Stimulated activated CD8-positive, alpha-beta memory T cell treated with anti-CD3 and anti-CD28 coated beads, Interleukin-12 subunit alpha, Interleukin-12 subunit beta, amount 100 ng/mL, for 4 hours (primary cell): ENCODE data around the gene SPSB3.
A peak's percentile ranks its signal among the peaks of the same experiment; 100 is the strongest.

Experiments used
- DNase-seq: peaks from one replicate; pipeline ENCODE4 v3.0.0-alpha.2; 2020; ENCODE audit warnings: low read depth

Gene SPSB3

DNA sequence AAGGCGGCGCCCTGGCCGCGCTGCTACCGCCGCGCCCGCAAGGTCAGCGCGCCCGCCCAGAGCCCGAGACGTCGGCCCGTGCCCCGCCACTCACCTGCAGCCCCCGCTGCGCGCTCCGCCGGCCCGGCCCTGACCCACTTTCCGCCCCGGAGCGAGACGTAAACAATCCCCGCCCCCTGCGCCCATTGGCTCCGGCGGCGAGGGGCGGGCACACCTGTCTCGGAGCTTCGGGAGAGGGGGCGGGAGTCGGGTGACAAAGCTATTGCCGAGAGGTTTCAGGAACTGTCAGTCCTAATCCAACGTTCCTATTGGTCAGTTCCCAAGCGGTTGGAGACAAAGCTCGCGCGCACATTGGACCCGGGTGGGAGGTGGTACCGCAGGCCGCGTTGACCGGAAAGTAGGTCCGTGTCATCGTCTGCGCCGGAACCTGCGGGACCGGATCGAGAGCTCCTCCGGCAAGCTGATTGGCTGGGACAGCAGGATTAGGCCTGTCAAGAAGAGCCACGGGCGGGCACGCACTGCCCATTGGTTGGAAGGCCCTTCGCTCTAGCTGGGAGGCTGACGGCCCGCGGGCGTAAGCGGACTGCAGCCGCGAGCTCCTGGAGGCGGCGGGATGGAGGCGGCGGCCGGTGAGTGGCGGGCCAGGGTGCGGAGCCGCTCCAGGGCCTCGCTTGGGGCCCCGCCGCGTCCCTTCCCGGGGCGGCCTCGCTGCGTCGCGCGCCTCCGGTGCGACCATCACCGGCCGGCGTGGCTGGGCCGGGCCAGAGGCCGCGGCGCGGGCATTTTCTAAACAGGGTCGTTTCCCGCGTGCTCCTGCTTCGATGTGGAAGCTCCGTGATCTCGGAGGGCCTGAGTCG, at the start of gene SPSB3, which contains the start of gene NUBP2:
Gene SPSB3, minus strand, starts transcription at position 164 of the 857 bp plus-strand sequence. CDS start 1,088 bp downstream, outside the sequence.
Gene NUBP2, plus strand, starts transcription at position 553 of the 857 bp plus-strand sequence. Its CDS starts 61 bp downstream, at position 614.
- peak; percentile 96 for DNase-seq

DNA sequence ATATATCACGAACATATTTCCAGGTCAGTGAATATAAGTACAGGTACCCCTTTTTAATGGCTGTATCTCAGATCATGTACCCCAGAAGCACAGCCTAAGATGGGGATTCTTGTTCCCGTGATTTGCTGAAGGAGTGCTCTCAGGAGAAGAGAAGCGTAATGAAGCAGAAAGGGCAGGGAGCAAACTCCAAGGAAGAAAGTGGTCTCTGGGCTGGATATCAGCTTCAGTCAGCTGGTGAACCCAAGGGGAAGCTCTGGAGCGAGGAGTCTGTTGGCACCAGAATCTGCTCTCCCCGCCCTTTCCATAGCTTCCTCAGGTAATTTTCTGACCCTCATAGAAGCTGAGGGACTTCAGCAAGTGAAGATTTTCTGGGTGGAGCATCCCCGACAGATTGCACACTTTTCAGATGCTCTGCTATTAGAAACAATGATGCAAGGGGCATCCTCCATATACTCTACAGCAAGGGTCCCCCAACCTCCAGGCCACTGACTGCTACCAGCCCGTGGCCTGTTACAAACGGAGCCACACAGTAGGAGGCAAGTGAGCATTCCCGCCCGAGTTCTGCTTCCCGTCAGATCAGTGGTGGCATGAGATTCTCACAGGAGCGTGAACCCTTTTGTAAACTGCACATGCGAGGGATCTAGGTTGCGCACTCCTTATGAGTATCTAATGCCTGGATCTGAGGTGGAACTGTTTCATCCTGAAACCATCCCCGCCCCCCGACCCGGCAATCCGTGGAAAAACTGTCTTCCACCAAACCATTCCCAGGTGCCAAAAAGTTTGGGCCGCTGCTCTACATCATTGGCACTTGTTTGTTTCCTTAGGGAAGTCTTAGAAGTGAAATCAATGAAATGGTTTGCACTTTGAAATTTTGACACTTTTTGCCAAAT, 49.1 kb upstream of the SPSB3 start:
- DNase-seq, result no peak

DNA sequence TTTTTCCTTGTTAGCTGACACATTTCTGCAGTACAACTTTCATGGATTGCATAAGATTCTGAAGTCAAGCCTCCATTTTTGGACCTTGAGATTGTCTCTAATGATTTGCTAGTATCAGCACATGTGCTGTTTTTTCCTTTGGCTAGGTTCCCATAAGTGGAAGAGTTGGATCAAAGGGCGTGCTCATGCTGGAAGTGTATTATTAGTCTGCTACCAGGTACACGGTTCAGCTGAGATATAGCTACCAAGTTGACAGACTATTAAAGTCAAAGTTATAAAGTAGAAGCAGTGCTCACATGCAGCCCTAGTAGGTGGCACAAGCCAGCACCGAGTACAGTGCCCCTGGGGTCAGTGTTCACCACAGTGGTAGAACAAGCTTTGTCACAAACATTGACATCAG, 47.8 kb upstream of the SPSB3 start:
- DNase-seq, result no peak

DNA sequence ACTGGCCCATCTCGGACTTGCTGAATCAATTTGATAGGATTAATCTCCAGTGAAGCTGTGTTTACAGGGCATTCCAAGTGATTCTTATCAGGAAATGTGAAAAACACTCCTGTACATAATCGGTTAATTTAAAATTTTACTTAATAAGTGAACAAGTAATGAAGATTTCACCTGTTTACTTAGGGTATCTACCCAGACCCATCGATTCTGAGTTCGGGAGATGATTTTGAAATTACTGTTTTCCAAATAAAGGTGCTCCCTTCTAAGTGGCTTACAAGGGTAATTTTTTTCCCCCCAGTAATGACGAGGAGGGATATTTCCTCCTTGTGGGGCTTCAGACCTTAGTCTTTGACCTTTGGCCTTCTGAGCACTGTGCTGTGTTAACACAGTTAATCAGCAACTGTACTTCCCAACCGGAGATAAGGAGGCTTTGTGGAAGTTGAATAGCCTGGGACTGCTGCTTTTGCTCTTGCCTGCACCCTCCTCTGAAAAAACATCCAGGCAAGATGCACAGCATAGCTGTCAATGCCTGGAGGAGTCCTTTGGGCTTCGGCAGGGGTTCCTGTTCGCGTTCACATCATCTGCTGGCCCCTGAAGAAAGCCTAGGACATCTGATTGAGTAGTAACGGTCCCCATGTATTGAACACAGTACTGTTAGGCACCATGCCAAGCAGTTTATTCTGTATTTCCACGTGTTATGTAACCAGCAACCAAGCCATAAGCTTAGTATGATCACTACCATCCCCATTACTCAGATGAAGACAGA, 46.5 kb upstream of the SPSB3 start:
- DNase-seq, result no peak

DNA sequence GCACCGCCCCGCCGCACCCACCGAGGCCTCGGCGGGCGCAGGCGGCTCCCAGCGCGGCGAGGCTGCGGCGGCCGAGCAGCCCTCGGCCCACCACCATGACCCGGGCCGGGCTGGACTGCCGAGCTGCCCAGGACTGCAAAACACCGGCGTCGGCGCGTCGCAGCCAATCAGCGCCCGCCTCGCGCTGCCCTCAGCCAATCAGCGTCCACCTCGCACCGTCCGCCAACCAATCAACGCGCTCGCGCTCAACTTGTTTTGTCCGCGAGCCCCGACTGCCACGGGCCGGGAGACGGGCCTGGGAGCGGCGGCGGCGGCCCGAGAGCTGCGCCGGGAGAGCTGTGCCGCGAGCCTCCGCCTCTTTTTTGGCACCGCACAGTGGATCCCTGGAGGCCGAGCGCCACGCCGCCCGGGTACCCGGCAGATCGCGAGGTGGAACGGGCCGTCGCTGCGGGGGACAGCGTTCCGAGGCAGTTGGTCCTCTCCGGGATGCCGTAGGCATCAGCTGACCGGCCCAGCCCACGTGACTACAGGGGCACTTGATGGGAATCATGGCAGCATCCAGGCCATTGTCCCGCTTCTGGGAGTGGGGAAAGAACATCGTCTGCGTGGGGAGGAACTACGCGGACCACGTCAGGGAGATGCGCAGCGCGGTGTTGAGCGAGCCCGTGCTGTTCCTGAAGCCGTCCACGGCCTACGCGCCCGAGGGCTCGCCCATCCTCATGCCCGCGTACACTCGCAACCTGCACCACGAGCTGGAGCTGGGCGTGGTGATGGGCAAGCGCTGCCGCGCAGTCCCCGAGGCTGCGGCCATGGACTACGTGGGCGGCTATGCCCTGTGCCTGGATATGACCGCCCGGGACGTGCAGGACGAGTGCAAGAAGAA, 44.6 kb upstream of the SPSB3 start, which contains the start of the genes FAHD1 and HAGH:
Gene FAHD1, plus strand, starts transcription at position 516 of the 883 bp plus-strand sequence. Its CDS starts 33 bp downstream, at position 549.
Gene HAGH, minus strand, starts transcription at position 135 of the 883 bp plus-strand sequence. Its CDS starts 38 bp downstream, at position 97.
- DNase-seq, result peak; percentile 85

DNA sequence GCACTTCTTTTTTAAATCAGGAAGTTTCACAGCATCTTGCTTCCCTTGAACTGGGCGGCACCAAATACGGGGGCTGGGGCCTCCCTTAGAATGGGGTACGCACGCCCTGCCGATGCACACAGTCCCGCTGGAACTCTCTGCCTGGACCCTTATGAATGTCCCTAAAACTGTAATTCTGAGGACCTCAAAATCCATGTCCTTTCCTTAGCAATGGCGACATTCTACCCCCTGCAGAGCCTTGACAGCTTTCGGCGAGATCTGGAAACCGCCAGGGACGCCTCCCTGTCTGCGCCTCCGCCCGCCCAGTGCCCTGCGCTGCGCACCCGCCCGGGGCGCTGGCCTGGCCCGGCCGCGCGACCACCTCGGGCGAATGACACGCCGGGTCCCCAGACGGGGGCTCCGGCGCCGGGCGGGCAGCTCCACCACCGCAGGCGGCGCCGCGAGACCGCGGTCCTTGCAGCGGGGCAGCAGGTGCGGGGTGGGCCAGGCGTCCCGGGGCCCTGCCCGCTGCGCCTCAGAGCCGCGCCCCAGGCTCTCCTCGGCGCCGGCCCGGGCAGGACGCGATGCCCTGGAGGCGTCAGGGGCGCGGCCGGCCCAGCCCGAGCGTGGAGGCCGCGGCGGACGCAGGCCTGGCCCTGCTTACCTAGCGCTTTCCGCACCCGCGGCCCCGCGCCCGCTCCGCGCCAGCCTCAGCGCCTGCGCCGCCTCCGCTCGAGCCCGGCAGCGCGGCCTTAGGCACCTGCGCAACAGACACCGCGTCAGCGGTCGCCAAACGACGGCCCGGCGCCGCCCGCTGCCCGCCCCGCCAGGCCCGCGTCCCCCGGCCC, 43.7 kb upstream of the SPSB3 start:
- no peak for DNase-seq

DNA sequence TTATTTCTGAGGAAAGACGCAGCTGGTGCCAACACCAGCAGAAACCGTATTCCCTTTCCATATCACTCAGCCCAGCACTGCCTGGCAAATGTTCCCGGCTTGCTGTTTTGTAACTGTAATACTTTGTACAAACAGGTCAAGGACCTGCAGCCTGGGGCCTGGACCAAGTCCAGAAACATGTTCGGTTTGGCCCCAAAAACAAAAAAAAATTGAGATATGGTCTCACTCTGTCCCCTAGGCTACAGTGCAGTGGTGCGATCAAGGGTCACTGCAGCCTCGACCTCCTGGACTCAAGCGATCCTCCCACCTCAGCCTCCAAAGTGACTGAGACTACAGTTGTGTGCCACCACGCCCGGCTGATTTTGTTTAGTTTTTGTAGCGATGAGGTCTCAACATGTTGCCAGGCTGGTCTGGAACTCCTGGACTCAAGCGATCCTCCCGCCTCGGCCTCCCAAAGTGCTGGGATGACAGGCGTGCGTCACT, 43.1 kb upstream of the SPSB3 start:
- no peak for DNase-seq

DNA sequence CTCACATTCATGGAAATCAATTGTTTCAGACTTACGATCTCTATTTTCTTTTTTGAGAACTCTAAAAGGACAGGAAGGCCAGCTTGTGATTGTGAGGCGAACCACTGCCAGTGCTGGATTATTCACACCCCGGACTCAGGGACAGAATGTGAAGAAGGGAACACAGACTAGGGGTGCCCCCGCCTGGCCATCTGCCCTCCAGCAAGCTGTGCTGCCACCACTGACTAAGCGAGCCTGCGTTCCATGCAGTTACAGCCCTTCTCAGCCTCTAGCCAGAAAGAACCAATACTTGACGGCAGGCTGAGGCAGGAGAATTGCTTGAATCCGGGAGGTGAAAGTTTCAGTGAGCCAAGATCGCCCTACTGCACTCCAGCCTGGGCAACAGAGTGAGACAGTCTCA, 41.5 kb upstream of the SPSB3 start:
- no peak for DNase-seq

DNA sequence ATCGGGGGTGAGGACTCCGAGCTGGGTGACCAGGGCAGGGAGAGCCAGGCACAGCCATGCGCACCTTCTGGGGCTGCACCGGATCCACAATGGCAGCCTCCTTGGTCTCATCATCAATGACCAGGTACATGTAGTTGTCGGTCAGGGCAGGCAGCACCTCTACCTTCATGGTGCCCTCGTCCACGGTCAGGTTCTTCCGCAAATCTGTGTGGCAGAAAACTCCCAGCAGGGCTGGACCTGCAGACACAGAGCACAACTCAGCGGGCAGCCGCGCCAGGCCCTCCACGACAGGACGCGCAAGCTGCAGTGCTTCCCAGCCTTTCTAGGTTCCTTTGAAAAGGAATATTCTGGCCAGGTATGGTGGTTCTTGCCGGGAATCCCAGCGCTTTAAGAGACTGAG, 40.4 kb upstream of the SPSB3 start:
- DNase-seq, result no peak

DNA sequence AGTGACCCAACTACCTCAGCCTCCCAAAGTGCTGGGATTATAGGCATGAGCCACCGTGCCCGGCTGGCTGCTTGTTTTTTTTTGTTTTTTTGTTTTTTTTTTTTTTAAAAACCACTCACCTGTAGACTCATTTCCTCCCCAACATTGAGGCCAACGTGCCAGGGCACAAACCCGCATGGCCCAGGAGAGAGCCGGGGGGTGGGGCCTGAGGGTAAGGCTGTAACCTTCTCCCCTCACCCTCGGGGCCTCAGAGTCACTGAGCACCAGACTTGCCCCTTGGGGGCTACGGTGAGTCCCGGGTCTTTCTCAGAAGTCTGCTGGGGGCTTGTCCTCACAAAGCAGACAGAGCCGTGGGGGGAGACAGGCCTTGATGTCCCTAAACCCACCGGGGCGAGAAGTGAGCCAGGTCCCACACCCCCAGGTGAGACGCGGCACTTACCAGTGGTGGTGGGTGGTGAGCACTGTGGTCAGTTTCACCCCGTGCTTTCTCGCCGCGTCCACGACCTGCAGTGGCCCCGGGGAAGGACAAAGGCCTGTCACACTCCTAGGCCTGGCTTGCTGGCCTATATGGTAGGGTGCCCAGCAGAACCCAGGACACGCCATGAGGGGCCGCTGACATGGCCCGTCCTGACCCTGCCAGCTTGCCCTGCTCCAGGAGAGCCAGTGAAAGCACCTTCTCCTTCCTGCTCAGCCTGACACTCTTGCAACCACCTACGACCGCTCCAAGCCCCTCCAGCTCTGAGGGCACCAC, 39.7 kb upstream of the SPSB3 start:
- DNase-seq, result no peak

DNA sequence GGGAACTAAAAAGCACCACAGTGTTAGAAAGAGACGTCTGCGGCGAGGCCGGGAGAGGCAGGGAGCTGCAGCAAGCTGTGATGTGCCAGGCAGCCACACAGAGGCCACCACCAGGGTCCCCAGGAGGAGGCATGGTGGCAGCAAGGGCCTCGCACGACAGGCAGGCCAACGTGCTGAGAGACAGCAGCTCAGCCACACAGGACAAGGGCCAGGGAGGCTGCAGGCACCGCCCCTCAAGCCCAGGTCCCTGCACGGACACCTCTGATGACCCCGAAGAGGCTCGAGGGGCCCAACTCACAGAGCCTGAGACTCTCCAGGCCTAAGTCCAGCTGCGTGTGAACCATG, 38.5 kb upstream of the SPSB3 start:
- DNase-seq, result no peak

DNA sequence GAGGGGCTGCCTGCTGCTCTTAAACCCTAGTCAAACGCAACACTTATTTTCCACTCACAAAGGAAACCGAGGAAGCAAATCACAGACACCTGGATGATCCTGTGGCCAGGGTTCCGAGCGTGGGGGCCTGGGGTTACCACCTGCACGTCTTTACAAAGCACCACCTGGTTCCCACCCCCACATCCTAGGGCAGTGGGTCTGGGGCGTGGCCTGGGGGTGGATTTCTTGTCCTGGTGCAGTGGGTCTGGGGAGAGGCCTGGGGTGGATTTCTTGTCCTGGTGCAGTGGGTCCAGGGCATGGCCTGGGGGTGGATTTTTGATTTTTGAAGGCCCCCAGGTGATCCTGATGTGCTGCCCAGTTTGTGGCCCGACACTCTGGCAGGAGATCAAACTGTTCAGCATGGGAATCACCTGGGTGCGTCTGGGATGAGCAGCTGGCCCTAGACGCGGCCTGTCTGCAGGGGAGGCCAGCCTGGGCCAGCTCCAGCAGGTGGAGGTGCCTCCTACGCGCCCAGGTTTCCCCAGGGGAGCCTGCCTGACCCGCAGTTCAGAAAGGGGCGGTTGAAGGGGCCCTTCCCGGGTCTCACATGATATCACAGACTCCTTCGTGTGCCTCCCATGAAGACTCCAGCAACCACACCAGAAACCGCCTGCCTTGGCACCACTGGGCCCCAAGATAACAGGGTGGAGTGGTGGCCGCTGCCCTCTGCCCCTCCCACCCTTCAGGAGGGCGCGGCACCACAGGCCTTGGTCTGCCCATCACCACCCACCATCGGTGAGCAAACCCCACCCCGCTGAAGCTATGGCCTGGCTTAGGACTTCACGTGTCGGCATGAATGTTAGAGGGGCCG, 38.0 kb upstream of the SPSB3 start:
- no peak for DNase-seq

DNA sequence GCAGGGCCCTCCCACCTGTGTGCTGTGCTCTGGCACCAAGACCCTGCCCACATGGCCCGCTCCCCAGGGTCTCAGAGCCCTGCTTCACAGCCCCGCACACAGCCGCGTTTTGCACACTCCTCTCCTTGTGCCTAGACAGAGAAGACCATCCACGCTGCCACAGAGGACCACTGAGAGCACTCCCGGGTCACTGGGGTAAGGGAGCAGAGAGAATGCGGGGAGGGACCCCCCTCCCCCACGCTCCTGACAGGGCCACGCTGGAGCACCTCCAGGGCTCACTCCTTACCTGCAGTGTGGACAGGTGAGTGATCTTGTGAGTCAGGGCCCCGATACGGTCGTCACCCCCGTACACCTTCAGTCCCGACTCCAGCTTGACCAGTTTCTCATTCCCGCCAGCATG, 37.2 kb upstream of the SPSB3 start:
- no peak for DNase-seq

DNA sequence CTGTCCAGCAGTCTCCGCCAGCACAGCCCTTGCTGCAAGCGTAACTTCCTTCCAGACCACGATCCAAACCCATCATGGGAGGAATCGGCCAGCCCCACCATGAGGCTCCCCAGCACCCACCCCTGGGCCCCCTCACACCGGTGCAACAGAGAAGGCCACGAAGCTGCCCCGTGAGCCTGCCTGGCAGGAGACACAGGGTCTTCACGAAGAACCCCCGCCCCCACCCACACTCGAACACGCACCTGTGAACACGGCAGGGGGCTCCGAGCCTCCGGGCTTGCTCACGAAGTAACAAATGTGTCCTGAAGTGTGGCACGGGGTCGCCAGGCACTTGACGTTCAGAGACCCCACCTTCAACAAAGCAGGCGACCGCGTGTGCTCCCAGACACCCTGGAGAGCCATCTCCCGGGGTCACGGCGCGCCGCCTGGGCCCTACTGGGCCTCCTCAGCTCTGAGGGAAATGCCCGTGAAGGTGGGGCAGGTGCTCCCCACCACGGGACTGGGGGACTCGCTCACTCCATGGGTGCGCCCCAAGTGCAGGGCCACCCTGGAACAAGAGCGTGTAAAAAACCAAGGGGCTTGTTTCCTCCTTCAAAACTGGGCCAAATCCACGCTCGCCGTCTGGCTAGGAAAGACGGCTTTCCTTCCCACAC, 36.6 kb upstream of the SPSB3 start:
- no peak for DNase-seq

DNA sequence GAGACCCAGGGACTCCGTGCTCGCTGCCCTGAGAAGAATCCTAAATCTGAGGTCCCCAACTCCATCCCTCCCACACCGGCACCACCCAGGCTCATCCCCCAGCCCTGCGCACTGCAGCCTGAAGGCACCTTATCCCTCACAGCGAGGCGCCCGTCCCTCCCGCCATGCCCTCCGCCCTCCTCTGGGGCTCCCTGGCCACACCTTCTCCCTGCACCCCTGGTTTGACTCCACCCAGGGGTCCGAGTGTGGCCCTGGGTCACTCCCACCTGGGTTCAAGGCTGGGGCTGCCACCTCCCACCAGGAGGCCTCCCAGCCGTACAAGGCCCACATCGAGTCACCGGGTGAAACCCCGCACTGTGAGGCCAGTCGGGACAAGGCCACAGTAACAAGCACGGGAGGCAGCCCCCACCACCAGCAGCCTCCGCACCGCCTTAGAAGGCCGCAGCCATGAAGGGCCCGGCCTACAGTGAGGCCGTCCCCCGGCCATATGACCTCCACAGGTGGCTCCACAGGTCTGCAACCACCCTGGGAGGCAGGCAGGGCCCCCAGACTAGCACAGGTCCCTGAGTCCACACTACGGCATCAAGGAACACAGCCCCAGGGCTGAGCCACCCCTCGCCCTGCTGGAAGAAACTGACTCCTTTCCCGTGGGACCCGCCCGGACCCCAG, 36.0 kb upstream of the SPSB3 start:
- no peak for DNase-seq

DNA sequence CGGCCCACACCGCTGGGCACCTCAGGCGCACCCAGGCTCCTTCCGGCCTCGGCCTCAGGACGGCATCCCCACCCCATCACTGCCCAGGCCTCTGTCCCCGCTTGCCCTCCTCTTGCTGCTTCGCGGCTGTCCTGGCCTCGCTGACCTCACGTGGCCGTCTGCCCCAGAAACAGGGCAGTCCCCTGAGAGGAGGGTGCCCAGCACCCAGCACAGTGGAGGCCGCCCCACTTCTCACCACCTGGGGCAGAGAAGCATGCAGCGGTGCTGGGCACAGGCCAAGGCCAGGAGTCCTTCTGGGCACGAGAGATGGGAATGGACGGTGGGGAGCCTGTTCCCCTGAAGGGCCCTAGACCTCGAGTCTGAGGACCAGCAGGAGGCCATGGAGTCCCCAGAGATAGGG, 35.3 kb upstream of the SPSB3 start:
- no peak for DNase-seq

DNA sequence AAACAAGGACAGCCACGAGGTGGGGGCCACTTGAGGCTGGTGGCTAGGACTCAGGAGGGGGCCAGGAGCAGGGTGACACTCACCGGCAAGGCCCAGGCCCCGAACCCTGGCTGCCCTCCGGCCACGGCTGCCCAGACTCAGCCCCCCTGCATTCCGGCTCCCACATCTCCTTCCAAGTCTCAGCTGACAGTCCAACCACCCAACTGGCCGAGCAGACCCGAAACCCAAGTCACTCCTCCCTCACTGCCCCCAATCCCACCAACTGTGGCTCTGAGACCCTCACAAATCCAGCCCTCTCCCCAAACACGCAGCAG, 34.9 kb upstream of the SPSB3 start:
- DNase-seq, result no peak
